IPS DF 4.7 (cell line): ENCODE results near the gene STX2.
"Not testable (repeated sequence)": the region's sequence is repeated elsewhere in the genome, so short reads cannot be mapped to it uniquely, and the experiment has no call there.

Experiments
- DNase-seq: peaks from one replicate; pipeline ENCODE4 v3.0.0-alpha.2; 2013; ENCODE audit warnings: low spot score; ENCODE audit errors: extremely low read depth

The STX2 gene

DNA sequence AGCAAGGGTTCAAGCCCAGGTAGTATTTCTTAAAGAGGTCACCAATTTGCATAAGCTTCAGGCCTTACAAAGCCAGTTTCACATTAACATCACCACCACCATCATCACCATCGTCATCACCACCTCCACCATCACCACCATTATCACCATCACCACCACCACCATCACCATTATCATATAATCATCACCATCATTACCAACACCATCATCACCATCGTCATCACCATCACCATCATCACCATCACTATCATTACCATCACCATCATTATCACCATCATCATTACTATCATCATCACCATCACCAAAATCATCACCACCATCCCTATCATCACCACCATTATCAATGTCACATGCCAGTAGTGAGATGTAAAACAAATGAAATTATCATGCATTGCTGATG, 72.6 kb downstream of the STX2 start:
- no peak for DNase-seq

DNA sequence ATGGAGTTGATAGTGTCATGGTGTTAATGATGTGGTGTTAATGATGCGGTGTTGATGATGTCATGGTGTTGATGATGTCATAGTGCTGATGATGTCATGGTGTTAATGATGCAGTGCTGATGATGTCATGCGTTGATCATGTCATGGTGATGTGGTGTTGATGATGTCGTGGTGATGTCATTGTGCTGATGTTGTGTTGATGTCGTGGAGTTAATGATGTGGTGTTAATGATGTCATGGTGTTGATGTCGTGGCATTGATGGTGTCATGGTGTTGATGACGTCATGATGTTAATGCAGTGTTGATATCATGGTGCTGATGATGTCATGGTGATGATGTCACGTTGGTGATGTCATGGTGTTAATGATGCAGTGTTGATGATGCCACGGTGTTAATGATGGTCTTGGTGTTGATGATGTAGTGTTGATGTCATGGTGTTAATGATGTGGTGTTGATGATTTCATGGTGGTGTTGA, 73.8 kb downstream of the STX2 start:
- no peak for DNase-seq

DNA sequence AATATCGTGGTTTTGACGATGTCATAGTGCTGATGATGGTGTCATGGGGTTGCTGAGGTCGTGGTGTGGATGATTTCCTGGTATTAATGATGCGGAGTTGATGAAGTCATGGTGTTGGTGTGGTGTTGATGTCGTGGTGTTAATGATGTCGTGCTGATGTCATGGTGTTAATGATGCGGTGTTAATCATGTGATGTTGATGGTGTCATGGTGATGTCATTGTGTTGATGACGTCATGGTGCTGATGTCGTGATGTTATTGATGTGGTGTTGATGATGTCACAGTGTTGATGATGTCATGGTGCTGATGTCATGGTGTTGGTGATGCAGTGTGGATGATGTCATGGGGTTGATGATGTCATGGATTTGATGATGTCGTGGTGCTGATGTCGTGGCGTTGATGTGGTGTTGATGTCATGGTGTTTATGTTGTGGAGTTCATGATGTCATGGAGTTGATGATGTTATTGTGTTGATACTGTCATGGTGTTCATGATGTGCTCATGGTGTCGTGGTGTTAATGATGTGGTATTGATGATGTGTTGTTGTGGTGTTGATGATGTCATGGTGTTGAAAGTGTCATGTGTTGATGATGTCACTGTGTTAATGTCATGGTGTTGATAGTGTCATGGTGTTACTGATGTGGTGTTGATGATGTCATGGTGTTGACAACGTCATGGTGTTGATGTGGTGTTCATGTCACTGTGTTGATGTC, 74.4 kb downstream of the STX2 start:
- DNase-seq: no peak

DNA sequence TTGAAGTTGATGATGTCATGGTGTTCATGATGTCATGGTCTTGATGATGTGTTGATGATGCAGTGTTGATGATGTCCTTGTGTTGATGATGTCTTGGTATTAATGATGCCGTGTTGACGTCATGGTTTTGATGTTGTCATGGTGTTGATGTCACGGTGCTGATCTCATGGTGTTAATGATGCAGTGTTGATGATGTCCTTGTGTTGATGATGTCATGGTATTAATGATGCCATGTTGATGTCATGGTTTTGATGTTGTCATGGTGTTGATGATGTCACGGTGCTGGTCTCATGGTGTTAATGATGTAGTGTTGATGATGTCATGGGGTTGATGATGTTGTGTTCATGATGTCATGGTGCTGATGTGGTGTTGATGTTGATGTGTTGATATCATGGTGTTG, 75.0 kb downstream of the STX2 start:
- no peak for DNase-seq

DNA sequence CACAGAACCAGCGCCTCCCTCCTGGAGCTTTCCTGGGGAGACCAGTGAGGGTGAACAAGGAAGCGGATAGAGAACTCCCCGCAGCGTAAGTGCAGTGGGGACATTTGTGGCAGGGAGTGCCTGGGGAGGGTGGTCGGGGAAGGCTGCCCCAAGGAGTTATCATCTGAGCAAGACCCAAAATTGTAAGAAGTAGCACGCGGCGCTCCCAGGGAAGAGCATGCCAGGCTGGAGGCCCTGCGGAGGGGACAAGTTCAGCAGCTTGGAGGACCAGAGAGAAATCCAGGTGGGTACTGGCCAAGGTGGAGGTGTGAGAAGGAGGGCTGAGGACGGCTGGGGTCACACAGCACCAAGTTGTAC, 76.8 kb downstream of the STX2 start:
- DNase-seq: no peak

DNA sequence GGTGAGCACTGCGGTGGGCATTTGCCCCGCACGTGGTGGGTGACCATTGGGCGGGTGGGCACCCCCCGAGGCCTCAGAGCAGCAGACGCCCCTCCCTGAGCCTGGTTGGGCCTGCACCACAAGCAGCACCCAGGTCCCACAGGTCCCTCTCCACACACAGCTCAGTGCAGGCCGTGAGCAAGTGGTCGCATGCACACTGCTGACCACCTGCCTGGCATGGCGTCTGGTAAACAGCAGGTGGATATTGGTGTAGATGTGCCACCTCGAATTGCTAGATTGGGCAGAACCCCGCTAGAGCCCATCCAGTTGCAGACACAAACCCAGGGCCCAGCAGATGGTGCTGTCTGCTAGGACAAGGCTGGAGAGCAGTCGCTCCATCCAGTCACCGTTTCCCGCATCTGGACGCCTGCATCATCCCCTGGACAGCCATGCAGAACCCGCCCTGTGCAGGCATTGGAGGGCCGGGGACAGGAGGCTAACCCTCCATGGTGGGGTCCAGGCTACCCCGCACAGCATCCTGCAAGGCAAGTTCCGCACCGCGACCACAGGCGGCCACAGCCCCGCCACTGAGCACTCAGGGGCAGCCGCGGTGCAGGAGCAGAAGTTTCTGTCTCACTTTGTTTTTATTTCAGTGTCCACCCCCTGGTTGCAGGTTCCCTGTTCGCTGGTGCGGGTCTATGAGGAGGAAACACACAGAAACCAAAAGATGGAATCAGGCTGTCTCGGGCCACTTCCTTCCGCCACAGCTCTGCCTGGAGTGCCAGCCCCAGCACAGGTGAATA, 77.3 kb downstream of the STX2 start:
- no peak for DNase-seq

DNA sequence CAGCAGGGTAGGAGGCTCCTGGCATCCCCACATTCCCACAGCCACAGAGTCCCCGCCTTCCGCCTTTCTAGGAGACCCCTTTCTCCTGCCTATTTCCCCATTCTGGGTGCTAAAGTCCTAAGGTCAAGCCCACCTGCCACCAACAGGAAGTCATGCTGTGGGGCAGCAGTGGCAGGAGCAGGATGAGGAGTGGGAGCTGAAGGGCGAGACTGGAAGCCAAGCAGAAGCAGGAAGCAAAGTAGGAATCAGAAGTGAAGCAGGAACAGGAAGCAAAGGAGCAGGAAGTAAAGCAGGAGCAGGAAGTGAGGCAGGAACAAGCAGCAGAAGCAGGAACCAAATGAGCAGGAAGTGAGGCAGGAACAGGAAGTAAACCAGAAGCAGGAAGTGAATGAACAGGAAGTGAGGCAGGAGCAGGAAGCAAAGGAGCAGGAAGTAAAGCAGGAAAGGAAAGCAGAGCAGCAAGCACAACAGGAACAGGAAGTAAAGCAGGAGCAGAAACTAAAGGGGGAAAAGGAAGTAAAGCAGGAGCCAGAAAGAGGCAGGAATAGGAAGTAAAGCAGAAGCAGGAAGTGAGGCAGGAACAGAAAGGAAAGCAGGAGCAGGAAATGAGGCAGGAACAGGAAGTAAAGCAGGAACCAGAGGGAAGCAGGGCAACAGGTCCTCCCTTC, 84.7 kb downstream of the STX2 start:
- DNase-seq: no peak

DNA sequence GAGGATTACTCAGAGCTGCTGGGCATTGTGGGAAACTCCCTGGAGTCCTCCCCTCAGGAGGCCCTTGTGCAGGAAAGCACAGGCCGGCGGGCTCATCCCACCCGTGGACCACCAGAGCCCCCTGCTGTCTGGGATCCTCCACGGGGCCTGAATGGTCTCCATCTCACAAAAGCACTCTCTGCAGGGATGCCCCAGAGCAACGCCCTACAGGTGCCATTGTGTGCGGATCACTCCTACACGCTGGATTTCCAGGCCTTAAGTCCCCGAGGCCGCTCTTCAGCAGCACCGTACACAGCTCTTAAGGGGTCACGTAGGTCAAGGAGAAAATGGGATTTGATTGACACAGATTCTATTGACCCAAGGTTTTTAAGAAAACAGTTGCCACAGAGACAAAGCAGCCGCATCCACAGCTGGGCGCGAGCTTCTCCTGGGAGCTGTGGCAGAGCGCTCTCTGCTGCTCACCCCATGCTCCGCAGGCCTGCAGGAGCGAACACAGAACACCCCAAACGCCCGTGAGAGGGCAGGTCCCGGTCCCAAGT, 86.3 kb downstream of the STX2 start:
- no peak for DNase-seq

DNA sequence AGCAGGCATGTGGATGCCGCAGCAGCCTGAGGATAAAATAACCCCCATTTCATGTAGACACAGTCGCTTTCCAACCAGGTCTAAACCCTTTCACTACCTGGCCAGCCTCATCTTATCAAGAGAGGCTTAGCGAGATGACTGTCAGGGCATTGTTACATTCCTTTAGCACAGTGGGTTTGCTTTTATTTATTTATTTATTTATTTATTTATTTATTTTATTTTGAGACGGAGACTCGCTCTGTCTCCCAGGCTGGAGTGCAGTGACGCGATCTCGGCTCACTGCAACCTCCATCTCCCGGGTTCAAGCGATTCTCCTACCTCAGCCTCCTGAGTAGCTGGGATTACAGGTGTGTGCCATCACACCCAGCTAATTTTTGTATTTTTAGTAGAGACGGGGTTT, 87.0 kb downstream of the STX2 start:
- DNase-seq: not testable (repeated sequence)

DNA sequence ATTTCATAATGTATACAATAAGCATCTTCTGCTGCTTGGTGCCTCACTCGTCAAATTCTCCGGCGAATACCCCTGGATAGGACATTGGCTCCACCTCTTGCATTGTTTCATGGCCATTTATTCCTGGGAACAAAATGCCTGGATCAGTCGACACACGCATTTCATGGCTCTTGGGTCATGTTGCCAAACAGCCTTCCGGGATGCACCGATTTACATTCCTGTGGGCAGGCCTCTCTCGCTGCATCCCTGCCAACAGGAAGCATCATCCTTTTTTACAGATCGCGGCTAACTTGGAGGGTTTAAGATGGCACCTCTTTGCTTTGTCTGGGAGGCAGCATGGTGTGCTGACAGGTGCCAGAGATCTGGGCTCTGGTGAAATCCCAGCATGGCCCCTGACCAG, 90.3 kb downstream of the STX2 start:
- no peak for DNase-seq

DNA sequence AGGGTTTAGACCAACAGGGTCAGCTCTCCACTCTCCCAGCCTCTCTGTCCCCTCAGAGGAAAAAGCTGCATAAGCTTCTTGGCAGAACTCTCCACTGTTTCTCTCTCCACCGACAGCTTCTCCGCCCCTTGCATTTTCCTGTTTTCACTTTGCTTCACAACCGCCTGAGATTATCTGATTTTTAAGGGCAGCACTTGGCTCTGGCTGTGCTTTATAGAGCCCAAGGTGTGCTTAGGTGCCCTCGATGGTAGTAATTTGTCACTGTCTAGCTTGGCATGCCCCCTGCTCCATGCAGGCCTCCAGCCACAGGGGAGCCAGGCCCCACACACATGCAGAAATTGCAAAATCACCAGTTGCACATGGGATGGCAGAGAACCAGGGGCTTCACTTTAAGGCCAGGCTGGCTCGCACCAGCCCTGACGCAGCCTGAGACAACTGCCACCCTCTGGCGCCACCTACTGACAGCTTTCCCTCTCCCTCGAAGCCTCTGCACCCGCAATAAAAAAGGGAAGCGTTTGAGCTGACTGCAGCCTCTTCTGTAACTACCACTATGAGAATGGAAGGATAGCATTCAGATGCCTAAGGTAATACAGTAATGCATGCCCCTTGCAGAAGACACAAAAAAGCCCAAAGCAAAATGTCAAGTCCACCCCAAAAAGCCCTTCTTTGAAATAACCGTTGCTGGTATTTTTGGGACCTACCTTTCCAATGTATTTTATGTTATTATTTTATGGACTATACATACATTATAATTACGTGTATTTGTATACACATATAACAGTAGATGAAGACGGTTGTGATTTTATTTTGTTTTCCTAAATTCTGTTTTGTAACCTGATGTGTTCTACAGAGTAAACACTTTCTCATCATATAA, 90.9 kb downstream of the STX2 start:
- no peak for DNase-seq

DNA sequence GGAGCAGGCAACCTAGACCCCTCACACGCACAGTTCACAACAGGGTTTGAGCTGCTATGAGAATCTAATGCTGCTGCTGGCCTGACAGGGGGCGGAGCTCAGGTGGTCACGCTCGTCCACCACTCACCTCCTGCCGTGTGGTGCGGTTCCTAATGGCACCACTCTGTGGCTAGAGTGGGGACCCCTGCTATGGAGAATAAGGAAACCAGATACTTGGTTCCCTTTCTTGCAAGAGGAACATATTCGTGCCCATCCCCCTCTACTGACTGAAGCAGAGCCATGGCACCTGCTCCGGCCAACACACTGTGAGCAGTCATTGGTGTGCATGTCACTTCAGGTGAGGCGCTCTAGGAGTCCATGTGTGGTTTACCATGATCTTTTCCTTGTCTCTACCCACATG, 92.5 kb downstream of the STX2 start:
- no peak for DNase-seq

DNA sequence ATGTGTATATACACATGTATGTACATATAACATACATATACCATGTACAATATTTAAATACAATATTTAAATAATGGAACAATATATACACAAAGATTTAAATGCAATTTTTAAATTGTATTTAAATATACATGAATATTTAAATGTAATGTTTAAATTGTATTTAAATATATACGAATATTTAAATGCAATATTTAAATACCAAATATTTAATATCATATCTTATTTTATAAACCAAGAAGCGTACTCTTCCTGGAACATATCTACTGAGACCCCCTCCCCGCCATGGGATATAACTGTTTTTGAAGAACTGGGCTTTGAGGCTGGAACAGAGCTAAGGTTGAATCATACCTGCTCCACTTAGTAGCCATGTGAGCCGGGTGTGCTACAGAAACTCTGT, 93.1 kb downstream of the STX2 start:
- no peak for DNase-seq

DNA sequence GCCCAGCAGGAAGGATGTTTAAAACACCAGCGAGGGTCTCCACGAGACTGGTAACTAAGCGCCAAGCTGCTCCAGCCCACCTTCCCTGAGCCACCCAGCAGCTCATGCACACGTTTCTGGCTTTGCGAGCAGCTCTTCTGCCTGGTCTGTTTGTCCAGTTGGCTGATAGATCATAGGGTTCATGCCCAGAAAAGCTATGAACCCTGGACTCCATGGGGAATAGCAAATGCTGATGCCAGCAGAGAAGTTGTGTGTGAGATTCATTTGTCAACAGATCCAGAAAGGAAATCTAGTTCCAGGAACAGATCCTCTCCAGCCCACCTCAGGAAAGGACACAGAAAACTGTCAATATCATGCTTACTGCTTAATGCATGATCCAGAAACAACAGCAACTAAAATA, 94.8 kb downstream of the STX2 start:
- no peak for DNase-seq

DNA sequence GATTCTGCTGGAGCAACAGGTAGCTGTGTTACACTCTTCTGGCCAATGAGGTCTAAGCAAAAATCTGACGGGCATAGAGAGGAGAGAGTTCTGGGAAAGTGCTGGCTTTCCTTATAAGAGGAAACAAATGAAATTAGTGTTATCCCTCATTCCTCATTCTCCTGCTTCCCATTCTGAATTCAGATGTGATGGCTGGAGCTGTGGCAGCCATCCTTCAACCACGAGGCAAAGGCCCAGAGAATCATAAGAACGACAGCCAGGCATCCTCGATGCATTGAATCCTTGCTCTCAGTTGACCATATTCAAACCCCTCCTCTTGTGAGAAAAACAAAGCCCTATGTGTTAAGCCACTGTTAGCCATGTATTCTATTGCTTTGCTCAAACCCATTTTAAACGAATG, 95.4 kb downstream of the STX2 start:
- DNase-seq: no peak

DNA sequence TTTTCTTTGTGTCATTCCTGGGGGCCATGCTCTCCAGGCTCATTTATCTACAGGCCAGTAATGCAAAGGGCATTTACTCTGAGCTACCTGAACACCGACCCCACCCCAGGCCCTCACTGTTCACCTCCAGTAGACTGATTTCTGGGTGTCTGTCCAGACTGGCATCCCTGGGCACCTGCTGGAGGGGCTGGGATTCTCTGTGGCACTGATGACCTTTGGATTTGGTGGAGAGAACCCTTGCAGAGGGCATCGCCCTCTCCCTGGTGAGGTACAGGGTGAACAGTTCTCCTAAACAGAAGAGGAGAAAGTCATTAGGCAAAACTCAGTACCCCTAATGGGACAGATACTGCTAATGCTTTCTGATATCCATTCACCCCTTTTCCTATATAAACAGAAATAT, 95.9 kb downstream of the STX2 start:
- no peak for DNase-seq

DNA sequence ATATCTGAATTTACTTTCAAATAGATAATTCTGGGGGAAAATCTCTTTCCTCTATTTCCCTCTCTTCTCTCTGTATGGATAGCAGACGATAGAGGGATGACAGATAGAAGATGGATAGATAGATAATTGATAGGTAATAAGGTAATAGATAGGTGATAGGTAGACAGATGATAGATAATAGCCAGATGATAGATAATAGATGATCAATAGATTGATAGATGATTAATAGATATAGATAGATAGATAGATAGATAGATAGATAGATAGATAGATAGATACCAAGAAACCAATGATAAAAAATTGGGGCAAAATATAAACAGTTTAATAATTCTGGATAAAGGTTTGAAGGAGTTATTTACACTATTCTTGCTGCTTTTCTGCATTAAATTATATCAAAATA, 96.3 kb downstream of the STX2 start:
- no peak for DNase-seq

DNA sequence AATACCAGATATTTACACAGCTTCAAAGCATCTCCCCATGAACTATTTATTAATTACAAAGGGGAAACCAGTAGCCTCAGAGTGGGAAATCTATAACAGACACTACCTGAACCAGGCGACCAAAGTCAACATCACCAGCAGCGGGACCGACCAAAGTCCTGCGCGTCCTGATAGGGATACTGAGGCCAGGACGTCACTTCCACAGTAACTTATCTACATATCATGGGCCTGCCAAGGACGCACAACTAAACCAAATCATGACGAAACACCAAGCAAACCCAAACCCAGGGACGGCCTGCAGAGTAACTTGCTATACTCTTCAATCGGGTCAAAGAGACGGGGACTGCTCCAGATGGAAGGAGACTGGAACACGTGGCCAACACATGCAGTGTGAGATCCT, 96.9 kb downstream of the STX2 start:
- DNase-seq: no peak
